Astrocyte (in vitro differentiated cells and primary cell): ENCODE data around the gene PMP22. TPM values are rescaled to one million over a fixed set of nuclear protein-coding genes. Genes with fewer than 3 reads are reported as not detected.

ENCODE experiments used
- DNase-seq: peaks from one replicate; pipeline ENCODE4 v3.0.0-alpha.2; 2010; ENCODE audit warnings: low read depth
- FAIRE-seq: peaks from 2 replicates; lab custom pipeline; 2011; peaks lifted over from hg19 to GRCh38; lab: Jason Lieb, UNC
- H2AFZ ChIP-seq: 2 replicates; pipeline ENCODE4 v1.6.0; 2012; ENCODE audit warnings: low read depth, low read length, inconsistent platforms
- H3K27ac ChIP-seq: 2 replicates; pipeline ENCODE4 v1.5.1; 2011; ENCODE audit warnings: low read depth, low read length, inconsistent platforms
- H3K27me3 ChIP-seq: 2 replicates; pipeline ENCODE4 v1.6.0; 2011; ENCODE audit warnings: low read length, inconsistent platforms; ENCODE audit not compliant: insufficient read depth
- H3K36me3 ChIP-seq: 2 replicates; pipeline ENCODE4 v1.5.1; 2011; ENCODE audit warnings: low read length, inconsistent platforms; ENCODE audit not compliant: insufficient read depth
- H3K4me1 ChIP-seq: 2 replicates; pipeline ENCODE4 v1.5.1; 2011; ENCODE audit warnings: low read length, inconsistent platforms; ENCODE audit not compliant: insufficient read depth
- H3K4me2 ChIP-seq: 2 replicates; pipeline ENCODE4 v1.6.0; 2012; ENCODE audit warnings: low read length, inconsistent platforms
- H3K4me3 ChIP-seq: 2 replicates; pipeline ENCODE4 v1.5.1; 2011; ENCODE audit warnings: low read depth, mild to moderate bottlenecking, low read length, inconsistent platforms; ENCODE audit not compliant: insufficient read depth
- H3K79me2 ChIP-seq: 2 replicates; pipeline ENCODE4 v1.6.0; 2012; ENCODE audit warnings: mild to moderate bottlenecking, low read length, inconsistent platforms; ENCODE audit not compliant: insufficient read depth
- H3K9ac ChIP-seq: 2 replicates; pipeline ENCODE4 v1.6.0; 2012; ENCODE audit warnings: mild to moderate bottlenecking, low read length, inconsistent platforms
- H3K9me3 ChIP-seq: 2 replicates; pipeline ENCODE4 v1.5.1; 2012; ENCODE audit warnings: low read depth, mild to moderate bottlenecking, low read length, inconsistent platforms; ENCODE audit not compliant: insufficient read depth
- H4K20me1 ChIP-seq: 2 replicates; pipeline ENCODE4 v1.6.0; 2012; ENCODE audit warnings: low read length, inconsistent platforms; ENCODE audit not compliant: insufficient read depth
- H3K27ac Mint-ChIP-seq: one replicate; pipeline ENCODE4 v1.8.0; 2021; ENCODE audit warnings: mild to moderate bottlenecking, mixed read lengths; ENCODE audit not compliant: unreplicated experiment
- H3K27me3 Mint-ChIP-seq: one replicate; pipeline ENCODE4 v1.8.0; 2021; ENCODE audit warnings: low read depth, mixed read lengths; ENCODE audit not compliant: unreplicated experiment
- H3K36me3 Mint-ChIP-seq: one replicate; pipeline ENCODE4 v1.8.0; 2021; ENCODE audit warnings: low read depth, mixed read lengths; ENCODE audit not compliant: unreplicated experiment
- H3K4me1 Mint-ChIP-seq: one replicate; pipeline ENCODE4 v1.8.0; 2021; ENCODE audit warnings: low read depth, mixed read lengths; ENCODE audit not compliant: unreplicated experiment
- H3K4me3 Mint-ChIP-seq: one replicate; pipeline ENCODE4 v1.8.0; 2021; ENCODE audit warnings: mild to moderate bottlenecking, moderate library complexity, mixed read lengths; ENCODE audit not compliant: unreplicated experiment
- H3K9me3 Mint-ChIP-seq: one replicate; pipeline ENCODE4 v1.8.0; 2021; ENCODE audit warnings: mild to moderate bottlenecking, mixed read lengths; ENCODE audit not compliant: unreplicated experiment
- EZH2 ChIP-seq: IDR thresholded peaks from 2 replicates; pipeline ENCODE4 v1.6.1; 2012; ENCODE audit warnings: mild to moderate bottlenecking, low read length, inconsistent platforms; ENCODE audit not compliant: insufficient read depth
- total RNA-seq: library from RNA; stranded (reverse); gene quantifications from 2 replicates; pipeline ENCODE4 v1.2.1, GENCODE V29; 2021
- TF ChIP-seq, protein P1 (sequence below): IDR thresholded peaks from 2 replicates; pipeline ENCODE4 v1.5.1; 2011; ENCODE audit warnings: low read depth, mild to moderate bottlenecking, inconsistent platforms, low read length, moderate library complexity; ENCODE audit not compliant: insufficient read depth

Gene PMP22
- total RNA-seq, 1 donor from 2014 or later = 41.7 TPM

DNA sequence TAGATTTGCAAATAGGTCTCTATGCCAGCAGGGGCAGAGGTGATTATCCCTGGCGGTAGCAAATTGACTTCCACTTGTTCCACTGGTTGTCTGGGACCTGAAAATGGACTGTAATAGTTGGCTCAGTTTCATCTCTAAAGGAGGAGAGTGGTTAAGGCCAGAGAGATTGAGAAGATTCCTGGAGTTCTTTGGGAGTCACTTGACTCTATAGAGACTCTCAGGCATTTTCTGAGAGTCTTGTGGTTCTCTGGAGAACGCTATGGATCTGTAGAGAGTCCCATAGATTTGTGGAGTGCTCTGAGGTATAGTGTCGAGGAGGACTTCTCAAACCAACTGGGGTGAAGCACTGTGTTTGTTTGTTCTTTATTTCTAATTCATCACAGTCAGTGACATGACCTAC lies 8.9 kb upstream of the PMP22 start:
- Histone ChIP-seq H3K27me3 (peaks cover 4% of the 10 kb centered on the region), H3K4me1 (peaks cover 26% of the 10 kb centered on the region), H2AFZ (no peak overlapping the region), H3K4me2 (no peak overlapping the region), H3K79me2 (no peaks in the 10 kb centered on the region), H3K9ac (no peak overlapping the region), H4K20me1 (no peaks in the 10 kb centered on the region), H3K27ac (no peak overlapping the region), H3K36me3 (no peaks in the 10 kb centered on the region), H3K4me3 (no peak overlapping the region), H3K9me3 (no peaks in the 10 kb centered on the region)
- H3K27ac Mint-ChIP-seq = peak overlapping the region; percentile 91
- H3K27me3 Mint-ChIP-seq = no peaks in the 10 kb centered on the region
- TF ChIP-seq EZH2 = no peak
- TF ChIP-seq, protein P1, sequence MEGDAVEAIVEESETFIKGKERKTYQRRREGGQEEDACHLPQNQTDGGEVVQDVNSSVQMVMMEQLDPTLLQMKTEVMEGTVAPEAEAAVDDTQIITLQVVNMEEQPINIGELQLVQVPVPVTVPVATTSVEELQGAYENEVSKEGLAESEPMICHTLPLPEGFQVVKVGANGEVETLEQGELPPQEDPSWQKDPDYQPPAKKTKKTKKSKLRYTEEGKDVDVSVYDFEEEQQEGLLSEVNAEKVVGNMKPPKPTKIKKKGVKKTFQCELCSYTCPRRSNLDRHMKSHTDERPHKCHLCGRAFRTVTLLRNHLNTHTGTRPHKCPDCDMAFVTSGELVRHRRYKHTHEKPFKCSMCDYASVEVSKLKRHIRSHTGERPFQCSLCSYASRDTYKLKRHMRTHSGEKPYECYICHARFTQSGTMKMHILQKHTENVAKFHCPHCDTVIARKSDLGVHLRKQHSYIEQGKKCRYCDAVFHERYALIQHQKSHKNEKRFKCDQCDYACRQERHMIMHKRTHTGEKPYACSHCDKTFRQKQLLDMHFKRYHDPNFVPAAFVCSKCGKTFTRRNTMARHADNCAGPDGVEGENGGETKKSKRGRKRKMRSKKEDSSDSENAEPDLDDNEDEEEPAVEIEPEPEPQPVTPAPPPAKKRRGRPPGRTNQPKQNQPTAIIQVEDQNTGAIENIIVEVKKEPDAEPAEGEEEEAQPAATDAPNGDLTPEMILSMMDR = no peak
- DNase-seq = peak; percentile 27
- H3K4me3 Mint-ChIP-seq = peak overlapping the region; percentile 46
- peaks cover 7% of the 10 kb centered on the region for H3K9me3 Mint-ChIP-seq
- FAIRE-seq = peak; percentile 32
- H3K4me1 Mint-ChIP-seq = peaks cover 57% of the 10 kb centered on the region
- H3K36me3 Mint-ChIP-seq = no peaks in the 10 kb centered on the region

DNA sequence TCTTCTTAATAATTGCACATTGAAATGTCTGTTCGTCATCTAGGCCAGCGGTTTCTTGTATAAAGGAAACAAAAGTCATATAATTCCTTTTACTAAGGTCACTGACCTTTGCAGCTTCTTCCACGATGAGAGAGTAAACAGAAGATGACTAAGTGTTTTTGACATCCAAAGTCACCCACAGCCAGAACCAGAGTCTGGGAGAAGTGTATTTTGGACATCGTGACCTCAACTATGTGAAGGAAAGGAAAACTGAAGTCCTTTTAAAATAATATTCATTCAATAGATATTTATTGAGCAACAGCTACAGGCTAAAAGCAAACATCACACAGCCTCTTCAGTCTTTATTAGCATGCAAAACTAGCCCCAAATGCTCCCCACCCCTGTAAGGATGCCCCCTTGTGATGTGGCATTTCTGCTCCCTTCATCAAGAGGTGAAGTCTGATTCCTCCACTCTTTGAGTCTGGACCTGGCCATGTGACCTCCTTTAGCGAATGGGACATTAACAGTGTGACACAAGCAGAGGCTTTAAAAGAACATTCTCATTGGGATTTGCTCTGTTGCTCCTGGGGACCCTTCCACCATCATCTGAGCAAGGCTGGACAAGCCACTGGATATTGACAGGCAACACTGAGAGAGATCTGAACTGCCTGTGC lies 8.1 kb upstream of the PMP22 start:
- Histone ChIP-seq H3K36me3 (no peaks in the 10 kb centered on the region), H4K20me1 (no peaks in the 10 kb centered on the region), H3K27me3 (peaks cover 4% of the 10 kb centered on the region), H3K9me3 (no peaks in the 10 kb centered on the region), H3K9ac (peak overlapping the region; percentile 27), H2AFZ (no peak overlapping the region), H3K4me2 (peak overlapping the region; percentile 56), H3K4me1 (peaks cover 20% of the 10 kb centered on the region), H3K27ac (peak overlapping the region; percentile 29), H3K79me2 (no peaks in the 10 kb centered on the region), H3K4me3 (no peak overlapping the region)
- Mint-ChIP-seq H3K9me3 (peaks cover 7% of the 10 kb centered on the region), H3K4me1 (peaks cover 54% of the 10 kb centered on the region), H3K4me3 (peak overlapping the region; percentile 22), H3K36me3 (no peaks in the 10 kb centered on the region), H3K27me3 (no peaks in the 10 kb centered on the region), H3K27ac (peak overlapping the region; percentile 91)
- FAIRE-seq (peak; percentile 80), DNase-seq (peak; percentile 94)
- TF ChIP-seq, protein P1 = no peak
- TF ChIP-seq EZH2 = no peak

DNA sequence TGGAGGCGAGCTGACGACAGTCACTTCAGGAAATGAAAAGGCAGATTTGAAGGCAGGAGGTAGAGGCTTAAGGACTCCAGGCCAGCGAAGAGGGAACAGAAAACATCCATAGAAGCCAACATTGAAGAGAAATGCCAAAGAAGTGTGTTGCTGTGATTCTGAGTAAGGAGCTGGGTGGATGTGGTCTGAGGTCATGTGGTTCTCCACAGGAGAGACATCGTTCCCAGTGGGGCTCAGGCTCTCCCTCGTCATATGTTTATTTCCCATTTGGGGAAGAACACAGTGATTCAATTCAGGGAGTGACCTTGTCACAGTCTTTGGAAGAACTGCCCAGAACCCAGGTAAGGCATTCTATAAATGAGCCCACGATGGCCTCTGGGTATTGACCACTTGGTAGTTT lies 6.6 kb upstream of the PMP22 start:
- no peaks in the 10 kb centered on the region for H3K9me3 ChIP-seq
- peak overlapping the region; percentile 13 for H3K27ac Mint-ChIP-seq
- no peak overlapping the region for H3K4me3 Mint-ChIP-seq
- no peaks in the 10 kb centered on the region for H4K20me1 ChIP-seq
- H3K27me3 Mint-ChIP-seq = peaks cover 3% of the 10 kb centered on the region
- peak overlapping the region; percentile 11 for H3K4me2 ChIP-seq
- peaks cover 52% of the 10 kb centered on the region for H3K4me1 Mint-ChIP-seq
- no peaks in the 10 kb centered on the region for H3K79me2 ChIP-seq
- no peak for FAIRE-seq
- no peak overlapping the region for H2AFZ ChIP-seq
- TF ChIP-seq EZH2 = no peak
- TF ChIP-seq, protein P1 = no peak
- H3K4me3 ChIP-seq = no peak overlapping the region
- DNase-seq = peak; percentile 38
- H3K4me1 ChIP-seq = peaks cover 17% of the 10 kb centered on the region
- H3K9ac ChIP-seq = no peak overlapping the region
- no peaks in the 10 kb centered on the region for H3K36me3 Mint-ChIP-seq
- H3K27ac ChIP-seq = no peak overlapping the region
- peaks cover 7% of the 10 kb centered on the region for H3K9me3 Mint-ChIP-seq
- H3K27me3 ChIP-seq = peaks cover 15% of the 10 kb centered on the region
- no peaks in the 10 kb centered on the region for H3K36me3 ChIP-seq
